ENCODE measurements around the gene ZDHHC14.
"Not testable (repeated sequence)": the region's sequence is repeated elsewhere in the genome, so short reads cannot be mapped to it uniquely, and the experiment has no call there.

The ZDHHC14 gene

GRCh38 chr6:157464653-157465535, 83.9 kb downstream of the ZDHHC14 start:
- Histone ChIP-seq H3K9ac (ENCODE audit: low read length) (no peak overlapping the region), H3K79me2 (ENCODE audit: low read length) (no peaks in the 10 kb centered on the region; the same call in 1 of the 2 replicates), H3K4me1 (ENCODE audit: low read length) (no peaks in the 10 kb centered on the region), H3F3A (ENCODE audit: insufficient read depth, low read length) (no peaks in the 10 kb centered on the region), H2AFZ (ENCODE audit: low read length) (no peak overlapping the region), H3K36me3 (replicated peaks; ENCODE audit: insufficient read depth, low read length) (no peaks in the 10 kb centered on the region), H3K4me3 (ENCODE audit: low read length) (no peak overlapping the region), H3K9me2 (replicated peaks; ENCODE audit: insufficient read depth, low read length) (no peaks in the 10 kb centered on the region), H3K27ac (ENCODE audit: low read length) (no peak overlapping the region), H3K4me2 (ENCODE audit: low read depth, low read length) (no peak overlapping the region), H3K9me3 (replicated peaks; ENCODE audit: insufficient read depth, low read length) (no peaks in the 10 kb centered on the region), H3K27me3 (replicated peaks; ENCODE audit: insufficient read depth, low read length) (no peaks in the 10 kb centered on the region), H4K20me1 (ENCODE audit: insufficient read depth, low read length) (no peaks in the 10 kb centered on the region)
- TF ChIP-seq EZH2phosphoT487 (IDR thresholded peaks at IDR 0.05; ENCODE audit: low read length) (no peak), EZH2 (optimal IDR thresholded peaks at IDR 0.05; ENCODE audit: low read depth, low read length) (no peak), CTCF (IDR thresholded peaks at IDR 0.05; ENCODE audit: low read length) (no peak)
- DNase-seq = no peak

- Histone ChIP-seq H3K9me2 (replicated peaks; ENCODE audit: insufficient read depth, low read length) (no peaks in the 10 kb centered on the region), H3K9ac (ENCODE audit: low read length) (no peak overlapping the region), H3K79me2 (ENCODE audit: low read length) (no peaks in the 10 kb centered on the region; the same call in 1 of the 2 replicates), H3K27ac (ENCODE audit: low read length) (no peak overlapping the region), H3K9me3 (replicated peaks; ENCODE audit: insufficient read depth, low read length) (no peaks in the 10 kb centered on the region), H3K4me2 (ENCODE audit: low read depth, low read length) (no peak overlapping the region), H3F3A (ENCODE audit: insufficient read depth, low read length) (no peaks in the 10 kb centered on the region), H3K4me1 (ENCODE audit: low read length) (no peaks in the 10 kb centered on the region), H3K27me3 (replicated peaks; ENCODE audit: insufficient read depth, low read length) (no peaks in the 10 kb centered on the region), H3K36me3 (replicated peaks; ENCODE audit: insufficient read depth, low read length) (no peaks in the 10 kb centered on the region), H4K20me1 (ENCODE audit: insufficient read depth, low read length) (no peaks in the 10 kb centered on the region), H3K4me3 (ENCODE audit: low read length) (no peak overlapping the region), H2AFZ (ENCODE audit: low read length) (no peak overlapping the region)
- TF ChIP-seq EZH2phosphoT487 (IDR thresholded peaks at IDR 0.05; ENCODE audit: low read length) (no peak), EZH2 (optimal IDR thresholded peaks at IDR 0.05; ENCODE audit: low read depth, low read length) (no peak), CTCF (IDR thresholded peaks at IDR 0.05; ENCODE audit: low read length) (no peak)
- DNase-seq = no peak
Observed at GRCh38 chr6:157466342-157466648, 85.3 kb downstream of the ZDHHC14 start.

- not testable (repeated sequence) for H3K4me1 ChIP-seq (ENCODE audit: low read length); H3K4me3 ChIP-seq (ENCODE audit: low read length); DNase-seq
Observed at GRCh38 chr6:157467339-157467738, 86.3 kb downstream of the ZDHHC14 start.

GRCh38 chr6:157468054-157468453, 87.1 kb downstream of the ZDHHC14 start:
- Histone ChIP-seq H3K4me2 (ENCODE audit: low read depth, low read length) (no peak overlapping the region), H3K27ac (ENCODE audit: low read length) (no peak overlapping the region), H3K9me2 (replicated peaks; ENCODE audit: insufficient read depth, low read length) (no peaks in the 10 kb centered on the region), H3F3A (ENCODE audit: insufficient read depth, low read length) (no peaks in the 10 kb centered on the region), H3K36me3 (replicated peaks; ENCODE audit: insufficient read depth, low read length) (no peaks in the 10 kb centered on the region), H3K9me3 (replicated peaks; ENCODE audit: insufficient read depth, low read length) (no peaks in the 10 kb centered on the region), H3K4me3 (ENCODE audit: low read length) (no peak overlapping the region), H4K20me1 (ENCODE audit: insufficient read depth, low read length) (no peaks in the 10 kb centered on the region), H3K4me1 (ENCODE audit: low read length) (no peaks in the 10 kb centered on the region), H3K27me3 (replicated peaks; ENCODE audit: insufficient read depth, low read length) (no peaks in the 10 kb centered on the region), H2AFZ (ENCODE audit: low read length) (no peak overlapping the region), H3K9ac (ENCODE audit: low read length) (no peak overlapping the region), H3K79me2 (ENCODE audit: low read length) (no peaks in the 10 kb centered on the region; the same call in 1 of the 2 replicates)
- TF ChIP-seq EZH2 (optimal IDR thresholded peaks at IDR 0.05; ENCODE audit: low read depth, low read length) (no peak), CTCF (IDR thresholded peaks at IDR 0.05; ENCODE audit: low read length) (no peak), EZH2phosphoT487 (IDR thresholded peaks at IDR 0.05; ENCODE audit: low read length) (no peak)
- no peak for DNase-seq

More at GRCh38 chr6:157467339-157467738, 86.3 kb downstream of the ZDHHC14 start:
- H3K9me3 ChIP-seq (replicated peaks; ENCODE audit: insufficient read depth, low read length); H3K27me3 ChIP-seq (replicated peaks; ENCODE audit: insufficient read depth, low read length); H3K36me3 ChIP-seq (replicated peaks; ENCODE audit: insufficient read depth, low read length); H3F3A ChIP-seq (ENCODE audit: insufficient read depth, low read length); H3K9me2 ChIP-seq (replicated peaks; ENCODE audit: insufficient read depth, low read length); H3K79me2 ChIP-seq (ENCODE audit: low read length); H3K27ac ChIP-seq (ENCODE audit: low read length); H3K4me2 ChIP-seq (ENCODE audit: low read depth, low read length); H3K9ac ChIP-seq (ENCODE audit: low read length); H4K20me1 ChIP-seq (ENCODE audit: insufficient read depth, low read length); H2AFZ ChIP-seq (ENCODE audit: low read length): not testable (repeated sequence)
